GM12878 (cell line): ENCODE results near the gene ARL14. TPM values are rescaled to one million over a fixed set of nuclear protein-coding genes. Genes with fewer than 3 reads are reported as not detected.

ENCODE experiments used
- ATAC-seq: fragments of 200-7000 bp; cut with Tn5 transposase; 3 replicates; pipeline ENCODE4 v1.9.1; 2020; ENCODE audit warnings: mild to moderate bottlenecking, moderate library complexity
- BruUV-seq: library from RNA; stranded (reverse); fragments of 400-500 nt; replicated peaks from 2 replicates; lab custom pipeline; 2021; lab: Mats Ljungman, UMichigan
- CTCF ChIA-PET: fragments of 300-600 bp; sonication (Branson Sonifier 250); formaldehyde crosslinking; extraction: SDS; loops from one replicate; lab custom pipeline; 2021; ENCODE audit warnings: inconsistent platforms; lab: Yijun Ruan, JAX
- POLR2A ChIA-PET: fragments of 350-600 bp; formaldehyde crosslinking; extraction: SDS; loops from one replicate; lab custom pipeline; 2021; ENCODE audit warnings: inconsistent platforms; lab: Charles Lee
- RAD21 ChIA-PET: fragments of 300-600 bp; sonication (Branson Sonifier 250); formaldehyde crosslinking; loops from one replicate; lab custom pipeline; 2023; ENCODE audit warnings: antibody characterized with exemption; ENCODE audit not compliant: unreplicated experiment; lab: Charles Lee
- SMC1A ChIA-PET: fragments of 300-600 bp; sonication (Branson Sonifier 250); formaldehyde crosslinking; loops from one replicate; lab custom pipeline; 2023; ENCODE audit not compliant: unreplicated experiment, uncharacterized antibody; lab: Charles Lee
- DNase-seq: peaks from one replicate; pipeline ENCODE4 v3.0.0-alpha.2; 2011; ENCODE audit warnings: low read depth, low spot score
- FAIRE-seq: peaks from 3 replicates; lab custom pipeline; 2011; peaks lifted over from hg19 to GRCh38; lab: Jason Lieb, UNC
- H2AFZ ChIP-seq: 2 replicates; pipeline ENCODE4 v1.6.0; 2011; ENCODE audit warnings: low read depth, low read length, control low read depth; ENCODE audit not compliant: control insufficient read depth
- H3K27ac ChIP-seq: 2 replicates; pipeline ENCODE4 v1.5.1; 2011; ENCODE audit warnings: control low read depth; ENCODE audit not compliant: control insufficient read depth, insufficient read depth
- H3K27me3 ChIP-seq, 2 experiments: replicated peaks in 1 of 2; 2 replicates each; pipeline versions ENCODE4 v1.6.0 to v1.6.1; 2011; ENCODE audit warnings: low read length in 1 of 2; ENCODE audit not compliant: control insufficient read depth in 2 of 2, insufficient read depth in 2 of 2
- H3K36me3 ChIP-seq, 2 experiments: 2 replicates each; pipeline ENCODE4 v1.5.1; 2011; ENCODE audit warnings: low read length in 1 of 2; ENCODE audit not compliant: control insufficient read depth in 2 of 2, insufficient read depth in 2 of 2
- H3K4me1 ChIP-seq: 2 replicates; pipeline ENCODE4 v1.6.1; 2011; ENCODE audit warnings: mild to moderate bottlenecking, low read length, moderate library complexity, mixed read lengths; ENCODE audit not compliant: control insufficient read depth, insufficient read depth
- H3K4me2 ChIP-seq: 2 replicates; pipeline ENCODE4 v1.6.0; 2011; ENCODE audit warnings: control low read depth; ENCODE audit not compliant: control insufficient read depth, insufficient read depth
- H3K4me3 ChIP-seq: fragments of 200-600 bp; sonication (generic); 2 replicates; pipeline ENCODE4 v1.5.1; 2016
- H3K79me2 ChIP-seq: 2 replicates; pipeline ENCODE4 v1.6.0; 2011; ENCODE audit warnings: low read length; ENCODE audit not compliant: control insufficient read depth, insufficient read depth
- H3K9ac ChIP-seq: 2 replicates; pipeline ENCODE4 v1.8.0; 2011; ENCODE audit warnings: low read length, control low read depth, mixed read lengths; ENCODE audit not compliant: control insufficient read depth, insufficient read depth
- H3K9me3 ChIP-seq: replicated peaks from 3 replicates; pipeline ENCODE4 v1.5.1; 2011; ENCODE audit warnings: mild to moderate bottlenecking, low read length; ENCODE audit not compliant: control insufficient read depth, insufficient read depth
- H4K20me1 ChIP-seq: 2 replicates; pipeline ENCODE4 v1.6.0; 2011; ENCODE audit not compliant: control insufficient read depth, insufficient read depth
- NFYA ChIP-seq: IDR thresholded peaks from 2 replicates; pipeline ENCODE4 v1.6.1; 2011; ENCODE audit warnings: low read depth, mild to moderate bottlenecking, low read length, improper control_type of control experiment, borderline replicate concordance
- RAD21 ChIP-seq: IDR thresholded peaks from 2 replicates; pipeline ENCODE4 v1.6.1; 2011; ENCODE audit warnings: mild to moderate bottlenecking, low read depth, low read length, moderate library complexity; ENCODE audit not compliant: insufficient read depth
- SMC3 ChIP-seq: IDR thresholded peaks from 2 replicates; pipeline ENCODE4 v1.6.1; 2011; ENCODE audit warnings: low read length, improper control_type of control experiment, borderline replicate concordance
- WGBS: methylation state at CpG from one replicate; pipeline ENCODE4 v1.1.6; 2016; ENCODE audit warnings: low lambda C conversion rate; ENCODE audit not compliant: insufficient replicate concordance, insufficient coverage; ENCODE audit errors: missing lambda C conversion rate; 5-methylcytosine and 5-hydroxymethylcytosine counted together
- in situ Hi-C: fragments of 300-500 bp; cut with MboI; formaldehyde crosslinking; loops from 9 replicates; pipeline ENCODE4 v1.14.3; 2018; ENCODE audit warnings: mixed read lengths
- intact Hi-C: fragments of 100-400 bp; cut with micrococcal nuclease; formaldehyde crosslinking; loops from one replicate; pipeline ENCODE4 v1.14.2; 2022; ENCODE audit not compliant: unreplicated experiment
- polyA plus RNA-seq, 11 experiments: library from polyadenylated mRNA; depleted of rRNA in 4 of 11; unstranded in 6 of 11; stranded (reverse) in 5 of 11; fragments of >200 nt; fragmentation: Nextera tagmentation in 4 of 11; fragmentation: Illumina TruSeq in 1 of 11; extraction: Ambion mirVana in 4 of 11; extraction: Trizol in 1 of 11; gene quantifications; 1 replicate in 1 of 11; 2 replicates in 10 of 11; pipeline versions ENCODE4 v1.2.1 to v1.2.3, GENCODE V29; 2011 to 2016; ENCODE audit warnings: inconsistent platforms in 2 of 11, missing spikeins in 2 of 11, low read depth in 1 of 11
- total RNA-seq, 4 experiments: library from RNA; depleted of rRNA in 3 of 4; stranded (reverse); fragments of >200 nt in 3 of 4; fragmentation: Illumina TruSeq in 1 of 4; extraction: Trizol in 1 of 4; gene quantifications; 2 replicates each; pipeline versions ENCODE4 v1.2.1 to v1.2.3, GENCODE V29; 2013 to 2021
- TF ChIP-seq, protein P1 (sequence below), 3 experiments: IDR thresholded peaks in 2 of 3; conservative IDR thresholded peaks in 1 of 3; 2 replicates each; pipeline ENCODE4 v1.5.1; 2011; ENCODE audit warnings: low read depth in 3 of 3, low read length in 3 of 3, mild to moderate bottlenecking in 3 of 3, control low read depth in 2 of 3, moderate library complexity in 2 of 3, inconsistent platforms in 1 of 3, mixed read lengths in 1 of 3; ENCODE audit not compliant: control insufficient read depth in 2 of 3, insufficient read depth in 1 of 3; ENCODE audit errors: extremely low read depth in 1 of 3

The ARL14 gene
- total and polyA plus RNA-seq, 10 of the 15 experiments (the other 5 are each of a cell fraction or from before 2014, with no cell fraction given): 0.04 to 0.18 TPM; not detected in 8

DNA sequence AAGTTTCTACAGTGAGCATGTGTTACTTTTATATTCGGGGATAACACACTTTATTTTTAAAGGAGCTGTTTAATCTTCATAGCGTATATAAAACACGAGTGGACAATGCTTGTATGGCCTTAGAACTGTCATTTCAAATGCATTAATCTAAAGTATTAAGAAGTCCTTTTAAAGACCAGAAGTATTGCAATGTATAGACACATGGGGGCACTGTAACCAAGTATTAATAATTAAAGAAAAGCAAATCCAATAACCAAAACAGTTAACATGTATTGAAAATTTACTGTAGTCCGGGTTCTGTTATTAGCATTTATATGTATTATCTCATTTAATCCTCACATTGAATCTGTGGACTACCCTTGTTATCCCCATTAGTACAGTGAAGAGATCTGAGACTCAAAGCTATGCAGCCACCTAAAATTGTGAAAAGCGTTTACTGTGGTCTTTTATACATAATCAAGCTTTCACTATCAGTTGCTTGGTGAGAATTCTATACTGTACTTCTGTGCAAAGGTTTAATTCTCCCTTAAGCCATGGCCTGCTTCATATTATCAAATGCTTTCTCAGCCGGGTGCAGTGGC is 10.1 kb downstream of the ARL14 start:
- RAD21 ChIA-PET: interaction anchor here (1.3 to 2.2 kb wide), 5 partner anchors 8 to 257 kb away, joined by 3 to 9 read pairs (median 7); no protein-coding TSS in a partner anchor
- intact Hi-C loops: loop anchor here (1.0 kb wide), 2 partner anchors 255 to 587 kb away; no protein-coding TSS in a partner anchor
- Histone ChIP-seq H3K9ac (no peak overlapping the region), H3K4me3 (no peak overlapping the region), H3K27me3 (no peaks in the 10 kb centered on the region), H3K4me1 (no peaks in the 10 kb centered on the region), H3K79me2 (no peaks in the 10 kb centered on the region), H3K4me2 (no peak overlapping the region), H3K36me3 (no peaks in the 10 kb centered on the region), H2AFZ (no peak overlapping the region), H4K20me1 (no peaks in the 10 kb centered on the region), H3K27ac (no peak overlapping the region), H3K9me3 (no peaks in the 10 kb centered on the region)
- POLR2A ChIA-PET: no interaction called here
- no peak for DNase-seq
- peak; percentile 67 for ATAC-seq
- TF ChIP-seq, protein P1, sequence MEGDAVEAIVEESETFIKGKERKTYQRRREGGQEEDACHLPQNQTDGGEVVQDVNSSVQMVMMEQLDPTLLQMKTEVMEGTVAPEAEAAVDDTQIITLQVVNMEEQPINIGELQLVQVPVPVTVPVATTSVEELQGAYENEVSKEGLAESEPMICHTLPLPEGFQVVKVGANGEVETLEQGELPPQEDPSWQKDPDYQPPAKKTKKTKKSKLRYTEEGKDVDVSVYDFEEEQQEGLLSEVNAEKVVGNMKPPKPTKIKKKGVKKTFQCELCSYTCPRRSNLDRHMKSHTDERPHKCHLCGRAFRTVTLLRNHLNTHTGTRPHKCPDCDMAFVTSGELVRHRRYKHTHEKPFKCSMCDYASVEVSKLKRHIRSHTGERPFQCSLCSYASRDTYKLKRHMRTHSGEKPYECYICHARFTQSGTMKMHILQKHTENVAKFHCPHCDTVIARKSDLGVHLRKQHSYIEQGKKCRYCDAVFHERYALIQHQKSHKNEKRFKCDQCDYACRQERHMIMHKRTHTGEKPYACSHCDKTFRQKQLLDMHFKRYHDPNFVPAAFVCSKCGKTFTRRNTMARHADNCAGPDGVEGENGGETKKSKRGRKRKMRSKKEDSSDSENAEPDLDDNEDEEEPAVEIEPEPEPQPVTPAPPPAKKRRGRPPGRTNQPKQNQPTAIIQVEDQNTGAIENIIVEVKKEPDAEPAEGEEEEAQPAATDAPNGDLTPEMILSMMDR (IDR thresholded peaks at IDR 0.05 in 2 of 3, conservative IDR thresholded peaks at IDR 0.05 in 1 of 3; ENCODE audit: control insufficient read depth in 2 of 3, extremely low read depth in 1 of 3, insufficient read depth in 1 of 3, low read depth in 3 of 3, low read length in 3 of 3): peak; percentile 23 to 45 (median 29); a peak in 4 of 6 replicates
- no peak for TF ChIP-seq NFYA
- peak; percentile 30; the same call in 1 of the 2 replicates for TF ChIP-seq RAD21
- TF ChIP-seq SMC3: peak; percentile 37; the same call in 1 of the 2 replicates
- in situ Hi-C loops: no loop called here
- CTCF ChIA-PET: interaction anchor here (0.6 to 3.9 kb wide), 13 partner anchors 9 to 348 kb away, joined by 3 to 46 read pairs (median 4); no protein-coding TSS in a partner anchor
- WGBS: 26% methylated on average over 6 of the region's 6 CpGs
- SMC1A ChIA-PET: interaction anchor here (1.0 to 1.8 kb wide), 5 partner anchors 11 to 254 kb away, joined by 3 to 12 read pairs (median 3); no protein-coding TSS in a partner anchor
- FAIRE-seq: no peak
- BruUV-seq: no TSS peak
